ENCODE data around the gene MYCBPAP.

MYCBPAP gene

GRCh38 chr17:50519141-50519834 is 11.0 kb downstream of the MYCBPAP start:
- no peak for DNase-seq (ENCODE audit: low read depth)

- DNase-seq (ENCODE audit: low read depth), result no peak
These were observed 12.2 kb downstream of the MYCBPAP start for GRCh38 chr17:50520483-50520882.

GRCh38 chr17:50521514-50521913 is 13.3 kb downstream of the MYCBPAP start:
- no peak for DNase-seq (ENCODE audit: low read depth)

- DNase-seq (ENCODE audit: low read depth), result no peak
These were observed 14.5 kb downstream of the MYCBPAP start for GRCh38 chr17:50522766-50523165.

- no peak for DNase-seq (ENCODE audit: low read depth)
These were observed 15.0 kb downstream of the MYCBPAP start for GRCh38 chr17:50523208-50523607.

GRCh38 chr17:50524838-50525237 is 16.6 kb downstream of the MYCBPAP start:
- no peak for DNase-seq (ENCODE audit: low read depth)

- DNase-seq (ENCODE audit: low read depth), result no peak
These were observed 19.0 kb downstream of the MYCBPAP start for GRCh38 chr17:50527155-50527762.

- DNase-seq (ENCODE audit: low read depth), result no peak
These were observed 19.8 kb downstream of the MYCBPAP start for GRCh38 chr17:50527949-50528474.

- DNase-seq (ENCODE audit: low read depth), result no peak
These were observed 21.6 kb downstream of the MYCBPAP start for GRCh38 chr17:50529849-50530248.

- DNase-seq (ENCODE audit: low read depth), result no peak
These were observed 23.3 kb downstream of the MYCBPAP start for GRCh38 chr17:50531428-50532025.

- no peak for DNase-seq (ENCODE audit: low read depth)
These were observed 24.3 kb downstream of the MYCBPAP start, which contains the start of gene EPN3 for GRCh38 chr17:50532452-50533024. Gene EPN3 (plus strand): TSS chr17:50532735. CDS start chr17:50536557, 3,822 bp downstream.

- no peak for DNase-seq (ENCODE audit: low read depth)
These were observed 24.9 kb downstream of the MYCBPAP start for GRCh38 chr17:50533185-50533584.

- no peak for DNase-seq (ENCODE audit: low read depth)
These were observed 25.5 kb downstream of the MYCBPAP start for GRCh38 chr17:50533720-50534148.

GRCh38 chr17:50534222-50534978 is 26.2 kb downstream of the MYCBPAP start:
- no peak for DNase-seq (ENCODE audit: low read depth)

GRCh38 chr17:50534979-50535326 is 26.7 kb downstream of the MYCBPAP start:
- no peak for DNase-seq (ENCODE audit: low read depth)

- DNase-seq (ENCODE audit: low read depth), result no peak
These were observed 27.2 kb downstream of the MYCBPAP start for GRCh38 chr17:50535407-50535806.

GRCh38 chr17:50536683-50537646 is 28.7 kb downstream of the MYCBPAP start:
- DNase-seq (ENCODE audit: low read depth), result no peak

- no peak for DNase-seq (ENCODE audit: low read depth)
These were observed 29.7 kb downstream of the MYCBPAP start for GRCh38 chr17:50537721-50538548.

GRCh38 chr17:50538549-50539410 is 30.5 kb downstream of the MYCBPAP start:
- no peak for DNase-seq (ENCODE audit: low read depth)

Data from CMK (cell line).